H1 (cell line): ENCODE measurements around the gene WDR1. TPM values are rescaled to one million over a fixed set of nuclear protein-coding genes. Genes with fewer than 3 reads are reported as not detected.

Experiments used
- CTCF ChIA-PET: fragments of 300-600 bp; sonication (Branson Sonifier 250); formaldehyde crosslinking; loops from one replicate; lab custom pipeline; 2021; ENCODE audit not compliant: partially characterized antibody; lab: Charles Lee
- POLR2A ChIA-PET: fragments of 300-600 bp; sonication (Branson Sonifier 250); formaldehyde crosslinking; loops from one replicate; lab custom pipeline; 2021; ENCODE audit warnings: inconsistent platforms; ENCODE audit not compliant: partially characterized antibody; lab: Charles Lee
- DNase-seq, 2 experiments: peaks; one replicate each; pipeline versions ENCODE4 v3.0.0 to v3.0.0-alpha.2; 2010 to 2022; ENCODE audit warnings: low spot score in 2 of 2, low read depth in 1 of 2, mixed read lengths in 1 of 2
- FAIRE-seq: peaks from 2 replicates; lab custom pipeline; 2011; peaks lifted over from hg19 to GRCh38; lab: Jason Lieb, UNC
- H2AFZ ChIP-seq: 2 replicates; pipeline ENCODE4 v1.8.1; 2012; ENCODE audit warnings: low read length, inconsistent platforms
- H2AK5ac ChIP-seq: 2 replicates; pipeline ENCODE4 v1.6.1; 2013; ENCODE audit warnings: low read depth, low read length
- H2BK120ac ChIP-seq: replicated peaks from 2 replicates; pipeline ENCODE3; 2013; ENCODE audit warnings: low read depth, low read length, inconsistent platforms
- H2BK12ac ChIP-seq: 2 replicates; pipeline ENCODE4 v1.6.1; 2013; ENCODE audit warnings: low read depth, low read length
- H2BK15ac ChIP-seq: 2 replicates; pipeline ENCODE4 v1.6.1; 2013; ENCODE audit warnings: low read length
- H2BK20ac ChIP-seq: 2 replicates; pipeline ENCODE4 v1.6.1; 2013; ENCODE audit warnings: low read length
- H2BK5ac ChIP-seq: 2 replicates; pipeline ENCODE4 v1.6.1; 2013; ENCODE audit warnings: low read depth, low read length
- H3K14ac ChIP-seq: 2 replicates; pipeline ENCODE4 v1.6.1; 2013; ENCODE audit warnings: inconsistent platforms; ENCODE audit not compliant: insufficient read length
- H3K18ac ChIP-seq: 2 replicates; pipeline ENCODE4 v1.6.1; 2013; ENCODE audit warnings: low read length; ENCODE audit errors: extremely low read depth
- H3K23ac ChIP-seq: 2 replicates; pipeline ENCODE4 v1.6.1; 2013; ENCODE audit warnings: inconsistent platforms; ENCODE audit not compliant: insufficient read length
- H3K23me2 ChIP-seq: 2 replicates; pipeline ENCODE4 v1.6.1; 2013; ENCODE audit warnings: low read depth, low read length
- H3K27ac ChIP-seq: 2 replicates; pipeline ENCODE4 v1.6.1; 2011; ENCODE audit warnings: low read depth, low read length, inconsistent platforms
- H3K27me3 ChIP-seq, 4 experiments: replicated peaks in 1 of 4; 1 replicate in 1 of 4; 2 replicates in 3 of 4; pipeline versions ENCODE4 v1.6.1 to v1.8.1; 2011 to 2013; ENCODE audit warnings: low read length in 3 of 4, mild to moderate bottlenecking in 3 of 4, inconsistent platforms in 2 of 4, mixed read lengths in 2 of 4, moderate library complexity in 1 of 4; ENCODE audit not compliant: control insufficient read depth in 3 of 4, insufficient read depth in 3 of 4; ENCODE audit errors: extremely low read depth in 1 of 4
- H3K36me3 ChIP-seq, 4 experiments: 2 replicates each; pipeline versions ENCODE4 v1.6.1 to v1.8.1; 2011 to 2013; ENCODE audit warnings: mild to moderate bottlenecking in 4 of 4, low read length in 3 of 4, moderate library complexity in 2 of 4, control low read depth in 1 of 4, inconsistent platforms in 1 of 4; ENCODE audit not compliant: insufficient read depth in 4 of 4, control insufficient read depth in 2 of 4
- H3K4ac ChIP-seq: replicated peaks from 2 replicates; pipeline ENCODE3; 2013; ENCODE audit warnings: low read length, low read depth, mixed read lengths, inconsistent platforms; ENCODE audit not compliant: insufficient read length
- H3K4me1 ChIP-seq, 4 experiments: replicated peaks in 1 of 4; 1 replicate in 1 of 4; 2 replicates in 3 of 4; pipeline versions ENCODE4 v1.6.1 to v1.8.1; 2011 to 2013; ENCODE audit warnings: low read length in 3 of 4, inconsistent platforms in 2 of 4, mixed read lengths in 1 of 4; ENCODE audit not compliant: insufficient read depth in 4 of 4, control insufficient read depth in 3 of 4
- H3K4me2 ChIP-seq, 2 experiments: 2 replicates each; pipeline versions ENCODE4 v1.6.1 to v1.8.1; 2011 to 2013; ENCODE audit warnings: low read depth in 2 of 2, low read length in 2 of 2, control low read depth in 1 of 2, inconsistent platforms in 1 of 2, mild to moderate bottlenecking in 1 of 2; ENCODE audit not compliant: insufficient read depth in 1 of 2
- H3K4me3 ChIP-seq, 4 experiments: fragments of 200-600, 300-600 bp in 1 of 4; sonication (generic), shearing (Covaris generic), sonication (Bioruptor Twin) in 1 of 4; 2 replicates each; pipeline versions ENCODE4 v1.5.1 to v1.8.1; 2011 to 2016; ENCODE audit warnings: low read length in 4 of 4, low read depth in 3 of 4, control low read depth in 2 of 4, inconsistent platforms in 2 of 4, mild to moderate bottlenecking in 2 of 4, mixed read lengths in 1 of 4, moderate library complexity in 1 of 4; ENCODE audit not compliant: insufficient read depth in 2 of 4; ENCODE audit errors: extremely low read depth in 1 of 4
- H3K56ac ChIP-seq: replicated peaks from 2 replicates; pipeline ENCODE3; 2013; ENCODE audit warnings: low read depth, mild to moderate bottlenecking, mixed read lengths, low read length, inconsistent platforms; ENCODE audit not compliant: insufficient read length
- H3K79me1 ChIP-seq: 2 replicates; pipeline ENCODE4 v1.6.1; 2013; ENCODE audit warnings: low read depth, low read length, control low read depth
- H3K79me2 ChIP-seq, 2 experiments: 2 replicates each; pipeline versions ENCODE4 v1.6.1 to v1.8.1; 2012 to 2013; ENCODE audit warnings: low read length in 2 of 2, mild to moderate bottlenecking in 2 of 2, inconsistent platforms in 1 of 2; ENCODE audit not compliant: insufficient read depth in 2 of 2, control insufficient read depth in 1 of 2
- H3K9ac ChIP-seq, 4 experiments: replicated peaks in 1 of 4; 1 replicate in 1 of 4; 2 replicates in 3 of 4; pipeline versions ENCODE4 v1.6.1 to v1.8.1; 2011 to 2013; ENCODE audit warnings: low read depth in 3 of 4, low read length in 3 of 4, control low read depth in 2 of 4, mild to moderate bottlenecking in 2 of 4, moderate library complexity in 2 of 4, inconsistent platforms in 1 of 4; ENCODE audit errors: extremely low read depth in 1 of 4
- H3K9me3 ChIP-seq, 2 experiments: 2 replicates each; pipeline versions ENCODE4 v1.6.1 to v1.8.1; 2012 to 2013; ENCODE audit warnings: mild to moderate bottlenecking in 2 of 2, moderate library complexity in 2 of 2, control low read depth in 1 of 2, inconsistent platforms in 1 of 2, low read depth in 1 of 2, low read length in 1 of 2, mixed read lengths in 1 of 2; ENCODE audit not compliant: insufficient read depth in 2 of 2
- H4K20me1 ChIP-seq, 2 experiments: replicated peaks in 1 of 2; 2 replicates each; pipeline versions ENCODE3 to v1.8.1; 2011 to 2013; ENCODE audit warnings: inconsistent platforms in 2 of 2, low read length in 2 of 2, mild to moderate bottlenecking in 1 of 2; ENCODE audit not compliant: insufficient read depth in 2 of 2, control insufficient read depth in 1 of 2
- H4K5ac ChIP-seq: 2 replicates; pipeline ENCODE4 v1.6.1; 2013; ENCODE audit warnings: low read length, low read depth, mixed read lengths, inconsistent platforms; ENCODE audit not compliant: insufficient read length
- H4K8ac ChIP-seq: 2 replicates; pipeline ENCODE4 v1.8.0; 2013; ENCODE audit warnings: mild to moderate bottlenecking, moderate library complexity, low read length, inconsistent platforms; ENCODE audit not compliant: insufficient read depth; ENCODE audit errors: extremely low read depth
- H4K91ac ChIP-seq: replicated peaks from 2 replicates; pipeline ENCODE3; 2013; ENCODE audit warnings: low read length, mixed read lengths, inconsistent platforms; ENCODE audit not compliant: insufficient read length
- CHD2 ChIP-seq: IDR thresholded peaks from 2 replicates; pipeline ENCODE4 v1.6.1; 2012; ENCODE audit warnings: low read length, improper control_type of control experiment
- EGR1 ChIP-seq: IDR thresholded peaks from 2 replicates; pipeline ENCODE4 v1.6.1; 2011; ENCODE audit warnings: low read depth, low read length, borderline replicate concordance
- EZH2 ChIP-seq: fragments of 200-600 bp; sonication (generic); IDR thresholded peaks from 2 replicates; pipeline ENCODE4 v1.7.1; 2012; ENCODE audit warnings: low read depth, mild to moderate bottlenecking, moderate library complexity, low read length, inconsistent platforms; ENCODE audit not compliant: severe bottlenecking
- MAFK ChIP-seq: IDR thresholded peaks from 2 replicates; pipeline ENCODE4 v1.6.1; 2012; ENCODE audit warnings: low read depth, mild to moderate bottlenecking, improper control_type of control experiment, low read length
- PHF8 ChIP-seq: fragments of 200-600 bp; sonication (generic); conservative IDR thresholded peaks from 2 replicates; pipeline ENCODE4 v1.7.1; 2012; ENCODE audit warnings: low read depth, mild to moderate bottlenecking, inconsistent platforms, low read length, moderate library complexity
- POLR2A ChIP-seq, 2 experiments: IDR thresholded peaks; 1 replicate in 1 of 2; 2 replicates in 1 of 2; pipeline ENCODE4 v1.6.1; 2011; ENCODE audit warnings: low read depth in 2 of 2, low read length in 2 of 2, mild to moderate bottlenecking in 2 of 2; ENCODE audit errors: control extremely low read depth in 1 of 2
- RNF2 ChIP-seq: fragments of 200-900, 300-1000 bp; sonication (generic); IDR thresholded peaks from 2 replicates; pipeline ENCODE4 v1.7.1; 2016; ENCODE audit warnings: borderline replicate concordance, low read depth, mild to moderate bottlenecking, antibody characterized with exemption, low read length; ENCODE audit not compliant: poor library complexity, severe bottlenecking; ENCODE audit errors: missing control alignments
- SAP30 ChIP-seq: fragments of 300-600 bp; sonication (generic); IDR thresholded peaks from 2 replicates; pipeline ENCODE4 v1.7.1; 2012; ENCODE audit warnings: low read length, moderate library complexity, mild to moderate bottlenecking, inconsistent platforms; ENCODE audit not compliant: insufficient read depth, insufficient replicate concordance
- SIN3A ChIP-seq, 2 experiments: IDR thresholded peaks in 1 of 2; conservative IDR thresholded peaks in 1 of 2; 2 replicates each; pipeline ENCODE4 v1.6.1; 2011 to 2012; ENCODE audit warnings: low read length in 2 of 2, improper control_type of control experiment in 1 of 2, low read depth in 1 of 2, mild to moderate bottlenecking in 1 of 2
- SIRT6 ChIP-seq: IDR thresholded peaks from one replicate; pipeline ENCODE4 v1.7.1; 2012; ENCODE audit warnings: low read length, inconsistent platforms
- WGBS, 2 experiments: shearing (Covaris generic) in 1 of 2; methylation state at CpG; one replicate each; pipeline versions ENCODE4 v1.1.6 to v1.1.7; 2013 to 2015; ENCODE audit warnings: low lambda C conversion rate in 2 of 2, mixed read lengths in 2 of 2, inconsistent platforms in 1 of 2, low coverage in 1 of 2, missing lambda C conversion rate in 1 of 2; ENCODE audit not compliant: insufficient replicate concordance in 2 of 2, insufficient coverage in 1 of 2, insufficient read length in 1 of 2; ENCODE audit errors: extremely low coverage in 1 of 2, missing lambda C conversion rate in 1 of 2; 5-methylcytosine and 5-hydroxymethylcytosine counted together
- polyA plus RNA-seq, 7 experiments: library from polyadenylated mRNA; depleted of rRNA in 3 of 7; stranded (reverse) in 5 of 7; unstranded in 2 of 7; fragments of >200 nt in 5 of 7; fragments of 200-250 nt in 2 of 7; gene quantifications; 1 replicate in 5 of 7; 2 replicates in 1 of 7; 4 replicates in 1 of 7; pipeline versions ENCODE4 v1.2.1 to v1.2.3, GENCODE V29; 2011 to 2013; ENCODE audit warnings: missing spikeins in 2 of 7, mixed read lengths in 2 of 7
- total RNA-seq: library from RNA; stranded (reverse); fragmentation: NEBNext Ultra II Directional; extraction: Animal tissue kit (Norgen Biotek cat#: 25700); gene quantifications from 2 replicates; pipeline ENCODE4 v1.2.1, GENCODE V29; 2021

Gene WDR1
- total and polyA plus RNA-seq, 2 of the 8 experiments (the other 6 are each of a cell fraction or from before 2014, with no cell fraction given) = 315 to 377 TPM

GRCh38 chr4:10128761-10129160, 12.2 kb upstream of the WDR1 start:
- Histone ChIP-seq H2AK5ac (no peak overlapping the region), H3K56ac (no peak overlapping the region), H3K18ac (no peak overlapping the region), H3K27ac (no peak overlapping the region), H2BK120ac (no peak overlapping the region), H3K4me3 (no peak overlapping the region), H4K20me1 (no peaks in the 10 kb centered on the region), H3K27me3 (no peaks in the 10 kb centered on the region), H3K9ac (no peak overlapping the region), H3K36me3 (no peaks in the 10 kb centered on the region), H3K14ac (no peak overlapping the region), H4K5ac (no peak overlapping the region), H2BK15ac (no peak overlapping the region), H2BK5ac (no peak overlapping the region), H2BK12ac (no peak overlapping the region), H4K91ac (no peak overlapping the region), H3K4ac (no peak overlapping the region), H3K23me2 (no peaks in the 10 kb centered on the region), H2AFZ (no peak overlapping the region), H2BK20ac (no peak overlapping the region), H3K4me2 (no peak overlapping the region), H3K79me2 (no peaks in the 10 kb centered on the region), H3K9me3 (no peaks in the 10 kb centered on the region; a peak in 1 of 4 replicates), H3K79me1 (no peaks in the 10 kb centered on the region; the same call in 1 of the 2 replicates), H3K4me1 (peaks cover 0 to 3% (median 1%) of the 10 kb centered on the region in 4 experiments; a peak in 5 of 7 replicates), H4K8ac (no peak overlapping the region), H3K23ac (no peak overlapping the region)
- CTCF ChIA-PET = interaction anchor here (0.9 to 1.4 kb wide), 4 partner anchors 12 to 31 kb away, joined by 3 to 4 read pairs (median 3); no protein-coding TSS in a partner anchor
- DNase-seq (no peak), FAIRE-seq (no peak)
- POLR2A ChIA-PET = interaction anchor here (0.7 to 6.8 kb wide), 3 partner anchors 9 to 16 kb away, joined by 3 to 63 read pairs (median 3); partner anchors contain the start of gene WDR1
- WGBS, 2 experiments = 57% methylated on average over 2 of the region's 2 CpGs; no CpG with 5 or more reads in 1 of the 2 experiments
- no peak for TF ChIP-seq MAFK
- TF ChIP-seq POLR2A (IDR thresholded peaks at IDR 0.05; ENCODE audit: control extremely low read depth in 1 of 2, low read depth in 2 of 2, low read length in 2 of 2) = no peak
- TF ChIP-seq EGR1 = no peak
- no peak for TF ChIP-seq RNF2
- TF ChIP-seq SIRT6 = no peak
- TF ChIP-seq CHD2 = no peak
- no peak for TF ChIP-seq EZH2
- TF ChIP-seq SAP30 = no peak
- TF ChIP-seq PHF8 = no peak
- no peak for TF ChIP-seq SIN3A (conservative IDR thresholded peaks at IDR 0.05 in 1 of 2, IDR thresholded peaks at IDR 0.05 in 1 of 2; ENCODE audit: low read depth in 1 of 2, low read length in 2 of 2)
